ENCODE data around the gene PTPN4. TPM values are rescaled to one million over a fixed set of nuclear protein-coding genes. Genes with fewer than 3 reads are reported as not detected.

The PTPN4 gene
- total and polyA plus RNA-seq, 10 of the 15 experiments (the other 5 are each of a cell fraction or from before 2014, with no cell fraction given), result 5.0 to 29.7 (median 23.7) TPM

- no peak for TF ChIP-seq USF2 (IDR thresholded peaks at IDR 0.05; ENCODE audit: borderline replicate concordance, low read depth, low read length)
- no peak for TF ChIP-seq ZZZ3 (IDR thresholded peaks at IDR 0.05; ENCODE audit: control insufficient read depth, insufficient read length, low read depth)
- TF ChIP-seq RCOR1 (conservative IDR thresholded peaks at IDR 0.05; ENCODE audit: low read depth, low read length), result no peak
- no peak for TF ChIP-seq BCL11A (IDR thresholded peaks at IDR 0.05; ENCODE audit: low read depth, low read length)
- TF ChIP-seq CHD4 (IDR thresholded peaks at IDR 0.05), result no peak
- TF ChIP-seq, protein P1, sequence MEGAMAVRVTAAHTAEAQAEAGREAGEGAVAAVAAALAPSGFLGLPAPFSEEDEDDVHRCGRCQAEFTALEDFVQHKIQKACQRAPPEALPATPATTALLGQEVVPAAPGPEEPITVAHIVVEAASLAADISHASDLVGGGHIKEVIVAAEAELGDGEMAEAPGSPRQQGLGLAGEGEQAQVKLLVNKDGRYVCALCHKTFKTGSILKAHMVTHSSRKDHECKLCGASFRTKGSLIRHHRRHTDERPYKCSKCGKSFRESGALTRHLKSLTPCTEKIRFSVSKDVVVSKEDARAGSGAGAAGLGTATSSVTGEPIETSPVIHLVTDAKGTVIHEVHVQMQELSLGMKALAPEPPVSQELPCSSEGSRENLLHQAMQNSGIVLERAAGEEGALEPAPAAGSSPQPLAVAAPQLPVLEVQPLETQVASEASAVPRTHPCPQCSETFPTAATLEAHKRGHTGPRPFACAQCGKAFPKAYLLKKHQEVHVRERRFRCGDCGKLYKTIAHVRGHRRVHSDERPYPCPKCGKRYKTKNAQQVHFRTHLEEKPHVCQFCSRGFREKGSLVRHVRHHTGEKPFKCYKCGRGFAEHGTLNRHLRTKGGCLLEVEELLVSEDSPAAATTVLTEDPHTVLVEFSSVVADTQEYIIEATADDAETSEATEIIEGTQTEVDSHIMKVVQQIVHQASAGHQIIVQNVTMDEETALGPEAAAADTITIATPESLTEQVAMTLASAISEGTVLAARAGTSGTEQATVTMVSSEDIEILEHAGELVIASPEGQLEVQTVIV (IDR thresholded peaks at IDR 0.05; ENCODE audit: borderline replicate concordance, partially characterized antibody), result no peak
- no peak for TF ChIP-seq CHD1 (IDR thresholded peaks at IDR 0.05; ENCODE audit: low read depth, low read length)
These were observed 191.2 kb downstream of the PTPN4 start (continued) for GRCh38 chr2:119950966-119951365.

- Histone ChIP-seq H3K27me3 (replicated peaks in 1 of 2; ENCODE audit: control insufficient read depth in 2 of 2, insufficient read depth in 2 of 2, low read length in 1 of 2) (no peaks in the 10 kb centered on the region), H3K9ac (ENCODE audit: control insufficient read depth, insufficient read depth, low read length) (no peak overlapping the region), H2AFZ (ENCODE audit: control insufficient read depth, low read depth, low read length) (no peak overlapping the region), H3K4me2 (ENCODE audit: control insufficient read depth, insufficient read depth) (no peak overlapping the region), H3K79me2 (ENCODE audit: control insufficient read depth, insufficient read depth, low read length) (no peaks in the 10 kb centered on the region), H4K20me1 (ENCODE audit: control insufficient read depth, insufficient read depth) (no peaks in the 10 kb centered on the region), H3K27ac (ENCODE audit: control insufficient read depth, insufficient read depth) (no peak overlapping the region), H3K9me3 (replicated peaks; ENCODE audit: control insufficient read depth, insufficient read depth, low read length) (peaks cover 1% of the 10 kb centered on the region; the same call in 2 of the 3 replicates), H3K4me3 (no peak overlapping the region), H3K4me1 (ENCODE audit: control insufficient read depth, insufficient read depth, low read length) (no peaks in the 10 kb centered on the region), H3K36me3 (ENCODE audit: control insufficient read depth in 2 of 2, insufficient read depth in 2 of 2, low read length in 1 of 2) (peaks cover 0 to 3% of the 10 kb centered on the region in 2 experiments; a peak in 2 of 4 replicates)
- no TSS peak for BruUV-seq (replicated peaks)
- no peak for ATAC-seq
- DNase-seq (ENCODE audit: low read depth, low spot score), result no peak
- peak; percentile 18 for FAIRE-seq
- in situ Hi-C loops (cut with MboI) (no loop called here), intact Hi-C loops (cut with micrococcal nuclease; ENCODE audit: unreplicated experiment) (no loop called here)
- ChIA-PET RAD21 (ENCODE audit: unreplicated experiment) (no interaction called here), SMC1A (ENCODE audit: uncharacterized antibody, unreplicated experiment) (interaction anchor here (0.6 to 1.6 kb wide), 2 partner anchors 9 to 19 kb away, joined by 3 to 6 read pairs; no protein-coding TSS in a partner anchor), POLR2A (interaction anchor here (0.6 kb wide), 1 partner anchor 1577 kb away, joined by 4 read pairs; no protein-coding TSS in a partner anchor), CTCF (interaction anchor here (0.6 to 1.5 kb wide), 4 partner anchors 17 to 65 kb away, joined by 3 to 6 read pairs (median 3); no protein-coding TSS in a partner anchor)
- TF ChIP-seq, protein P2, sequence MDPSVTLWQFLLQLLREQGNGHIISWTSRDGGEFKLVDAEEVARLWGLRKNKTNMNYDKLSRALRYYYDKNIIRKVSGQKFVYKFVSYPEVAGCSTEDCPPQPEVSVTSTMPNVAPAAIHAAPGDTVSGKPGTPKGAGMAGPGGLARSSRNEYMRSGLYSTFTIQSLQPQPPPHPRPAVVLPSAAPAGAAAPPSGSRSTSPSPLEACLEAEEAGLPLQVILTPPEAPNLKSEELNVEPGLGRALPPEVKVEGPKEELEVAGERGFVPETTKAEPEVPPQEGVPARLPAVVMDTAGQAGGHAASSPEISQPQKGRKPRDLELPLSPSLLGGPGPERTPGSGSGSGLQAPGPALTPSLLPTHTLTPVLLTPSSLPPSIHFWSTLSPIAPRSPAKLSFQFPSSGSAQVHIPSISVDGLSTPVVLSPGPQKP (IDR thresholded peaks at IDR 0.05; ENCODE audit: low read depth, low read length), result no peak
- TF ChIP-seq TCF12 (IDR thresholded peaks at IDR 0.05; ENCODE audit: low read depth, low read length) (no peak), HDAC2 (IDR thresholded peaks at IDR 0.05) (no peak)
These were observed 199.0 kb downstream of the PTPN4 start for GRCh38 chr2:119958670-119959268.

All from GM12878 (cell line).